Gastroesophageal sphincter (tissue), 4 donors: ENCODE data around the gene TNS3. TPM values are rescaled to one million over a fixed set of nuclear protein-coding genes. Genes with fewer than 3 reads are reported as not detected.

Experiments used
- ATAC-seq: fragments of 150-250 bp; one replicate; pipeline ENCODE4 v1.9.1; 2016; ENCODE audit warnings: mild to moderate bottlenecking, moderate library complexity
- H3K27ac ChIP-seq, 4 donors: fragments of 200-600 bp; sonication (generic) in 3 of 4; 1 replicate in 3 of 4; 2 replicates in 1 of 4; pipeline ENCODE4 v1.5.1; 2016 to 2019
- H3K27me3 ChIP-seq: fragments of 200-600 bp; sonication (generic); one replicate; pipeline ENCODE4 v1.5.1; 2019
- H3K36me3 ChIP-seq, 2 donors: fragments of 200-600 bp; sonication (generic); one replicate each; pipeline ENCODE4 v1.5.1; 2019; ENCODE audit warnings: control low read depth in 1 of 2
- H3K4me1 ChIP-seq, 3 donors: fragments of 200-600 bp; sonication (generic); 1 replicate in 2 of 3; 2 replicates in 1 of 3; pipeline ENCODE4 v1.5.1; 2016 to 2019; ENCODE audit warnings: control low read depth in 2 of 3
- H3K4me3 ChIP-seq, 2 donors: fragments of 200-600 bp; sonication (generic); one replicate each; pipeline ENCODE4 v1.5.1; 2019; ENCODE audit warnings: mild to moderate bottlenecking in 1 of 2, moderate library complexity in 1 of 2
- H3K9me3 ChIP-seq, 3 donors: fragments of 200-600 bp; sonication (generic); one replicate each; pipeline ENCODE4 v1.5.1; 2017 to 2019; ENCODE audit warnings: control low read depth in 2 of 3
- CTCF ChIP-seq, 4 experiments: fragments of 200-600 bp in 2 of 4; fragments of 450-650 bp in 2 of 4; sonication (generic) in 1 of 4; IDR thresholded peaks; one replicate each; pipeline ENCODE4 v1.5.1; 2017 to 2019; ENCODE audit warnings: antibody characterized with exemption in 4 of 4, mild to moderate bottlenecking in 2 of 4, moderate library complexity in 2 of 4
- EP300 ChIP-seq: sonication (generic); formaldehyde crosslinking; IDR thresholded peaks from one replicate; pipeline ENCODE4 v1.6.1; 2017; ENCODE audit warnings: antibody characterized with exemption, mild to moderate bottlenecking
- POLR2A ChIP-seq, 2 donors: fragments of 450-650 bp; IDR thresholded peaks; one replicate each; pipeline ENCODE4 v1.6.1; 2017; ENCODE audit warnings: antibody characterized with exemption in 2 of 2, mild to moderate bottlenecking in 2 of 2, moderate library complexity in 1 of 2
- POLR2AphosphoS5 ChIP-seq: sonication (generic); formaldehyde crosslinking; IDR thresholded peaks from one replicate; pipeline ENCODE4 v1.6.1; 2017; ENCODE audit warnings: antibody characterized with exemption
- whole genome bisulfite sequencing, 2 donors: methylation state at CpG; one replicate each; pipeline ENCODE4 v1.1.5; 2018; ENCODE audit warnings: low coverage in 1 of 2; 5-methylcytosine and 5-hydroxymethylcytosine counted together
- total RNA-seq, 4 donors: library from RNA; depleted of rRNA; stranded (reverse); fragments of >200 nt; gene quantifications; one replicate each; pipeline ENCODE4 v1.1.0, GENCODE V29; 2016

TNS3 gene
- total RNA-seq, 4 donors from 2014 or later, result 35.0 to 61.3 (median 45.1) TPM

- 40% methylated on average over 1 of the region's 1 CpG; no CpG with 5 or more reads in 1 of the 2 donors for WGBS, 2 donors
- peaks cover 0 to 41% (median 0%) of the 10 kb centered on the region in 3 donors for H3K4me1 ChIP-seq
Measured at GRCh38 chr7:47440320-47440719, 141.6 kb downstream of the TNS3 start.

GRCh38 chr7:47439181-47439667, 142.7 kb downstream of the TNS3 start:
- WGBS, 2 donors, result no CpG with 5 or more reads among the region's 17 CpGs
- peaks cover 0 to 31% (median 0%) of the 10 kb centered on the region in 3 donors for H3K4me1 ChIP-seq

More at GRCh38 chr7:47440320-47440719, 141.6 kb downstream of the TNS3 start:
- peaks cover 0 to 21% of the 10 kb centered on the region in 2 donors for H3K36me3 ChIP-seq
- no peak for TF ChIP-seq POLR2A (IDR thresholded peaks at IDR 0.05)
- H3K27ac ChIP-seq, result no peak overlapping the region
- no peaks in the 10 kb centered on the region for H3K27me3 ChIP-seq
- no peak for ATAC-seq
- H3K9me3 ChIP-seq, result no peaks in the 10 kb centered on the region
- H3K4me3 ChIP-seq, result no peak overlapping the region

GRCh38 chr7:47438411-47439029, 143.4 kb downstream of the TNS3 start:
- Histone ChIP-seq H3K4me3 (no peak overlapping the region), H3K36me3 (peaks cover 0 to 28% of the 10 kb centered on the region in 2 donors), H3K9me3 (no peaks in the 10 kb centered on the region), H3K27ac (no peak overlapping the region), H3K4me1 (peaks cover 0 to 28% (median 0%) of the 10 kb centered on the region in 3 donors), H3K27me3 (no peaks in the 10 kb centered on the region)
- TF ChIP-seq EP300 (no peak), CTCF (IDR thresholded peaks at IDR 0.05) (no peak), POLR2AphosphoS5 (no peak), POLR2A (IDR thresholded peaks at IDR 0.05) (no peak)
- 50 to 92% methylated on average over 1 to 2 of the region's 5 CpGs for WGBS, 2 donors
- no peak for ATAC-seq

More at GRCh38 chr7:47439181-47439667, 142.7 kb downstream of the TNS3 start:
- H3K36me3 ChIP-seq, result peaks cover 0 to 28% of the 10 kb centered on the region in 2 donors
- ATAC-seq, result no peak
- H3K9me3 ChIP-seq, result no peaks in the 10 kb centered on the region
- TF ChIP-seq POLR2AphosphoS5 (no peak), CTCF (IDR thresholded peaks at IDR 0.05) (no peak), POLR2A (IDR thresholded peaks at IDR 0.05) (no peak), EP300 (no peak)
- no peak overlapping the region for H3K27ac ChIP-seq
- H3K27me3 ChIP-seq, result no peaks in the 10 kb centered on the region
- no peak overlapping the region for H3K4me3 ChIP-seq

GRCh38 chr7:47435889-47436312, 146.0 kb downstream of the TNS3 start:
- peaks cover 0 to 9% (median 0%) of the 10 kb centered on the region in 3 donors for H3K4me1 ChIP-seq
- peak; percentile 78 for ATAC-seq
- H3K27ac ChIP-seq, result no peak overlapping the region
- H3K9me3 ChIP-seq, result no peaks in the 10 kb centered on the region
- no peak overlapping the region for H3K4me3 ChIP-seq
- WGBS, 2 donors, result 13 to 14% methylated on average over 1 to 5 of the region's 5 CpGs
- H3K36me3 ChIP-seq, result peaks cover 0 to 28% of the 10 kb centered on the region in 2 donors
- H3K27me3 ChIP-seq, result no peaks in the 10 kb centered on the region
- TF ChIP-seq EP300 (no peak), CTCF (IDR thresholded peaks at IDR 0.05) (peak; percentile 63 to 84 (median 78)), POLR2A (IDR thresholded peaks at IDR 0.05) (no peak), POLR2AphosphoS5 (no peak)

- no peaks in the 10 kb centered on the region for H3K27me3 ChIP-seq
- TF ChIP-seq EP300, result no peak
- no peak for TF ChIP-seq POLR2A (IDR thresholded peaks at IDR 0.05)
- TF ChIP-seq CTCF (IDR thresholded peaks at IDR 0.05), result no peak
- TF ChIP-seq POLR2AphosphoS5, result no peak
- no peaks in the 10 kb centered on the region for H3K9me3 ChIP-seq
Measured at GRCh38 chr7:47433564-47433895, 148.4 kb downstream of the TNS3 start.

More at GRCh38 chr7:47433564-47433895, 148.4 kb downstream of the TNS3 start:
- Histone ChIP-seq H3K4me3 (no peak overlapping the region), H3K36me3 (peaks cover 0 to 13% of the 10 kb centered on the region in 2 donors), H3K4me1 (peaks cover 0 to 12% (median 0%) of the 10 kb centered on the region in 3 donors), H3K27ac (no peak overlapping the region)
- 82 to 92% methylated on average over 2 of the region's 2 CpGs for WGBS, 2 donors
- no peak for ATAC-seq
